ENCODE data around the gene OST4.

Gene OST4

GRCh38 chr2:27109083-27109482, 37.6 kb upstream of the OST4 start:
- Histone ChIP-seq H2AFZ (ENCODE audit: low read length) (no peak overlapping the region), H3K4me1 (ENCODE audit: insufficient read depth, low read length, poor library complexity, severe bottlenecking) (no peaks in the 10 kb centered on the region), H3F3A (ENCODE audit: low read depth) (no peaks in the 10 kb centered on the region; the same call in 1 of the 2 replicates)

GRCh38 chr2:27108221-27108620, 36.8 kb upstream of the OST4 start:
- TF ChIP-seq CTCF (conservative IDR thresholded peaks at IDR 0.05; ENCODE audit: low read length) = no peak
- no peak for TF ChIP-seq EZH2phosphoT487 (IDR thresholded peaks at IDR 0.05; ENCODE audit: borderline replicate concordance)
- Histone ChIP-seq H3K79me2 (ENCODE audit: insufficient read depth, low read length) (no peaks in the 10 kb centered on the region), H4K20me1 (ENCODE audit: insufficient read depth, low read length, poor library complexity, severe bottlenecking) (no peaks in the 10 kb centered on the region), H3K27me3 (ENCODE audit: insufficient read depth, low read length, poor library complexity, severe bottlenecking) (no peaks in the 10 kb centered on the region), H3K4me3 (ENCODE audit: low read length, poor library complexity, severe bottlenecking) (no peak overlapping the region), H3K9me2 (replicated peaks; ENCODE audit: low read depth, low read length) (no peaks in the 10 kb centered on the region), H3F3A (ENCODE audit: low read depth) (no peaks in the 10 kb centered on the region; the same call in 1 of the 2 replicates), H3K4me1 (ENCODE audit: insufficient read depth, low read length, poor library complexity, severe bottlenecking) (no peaks in the 10 kb centered on the region), H3K9me3 (ENCODE audit: insufficient read depth, low read depth, low read length) (no peaks in the 10 kb centered on the region), H2AFZ (ENCODE audit: low read length) (no peak overlapping the region), H3K36me3 (ENCODE audit: insufficient read depth, low read length) (no peaks in the 10 kb centered on the region), H3K9ac (ENCODE audit: low read depth, low read length, poor library complexity, severe bottlenecking) (no peak overlapping the region), H3K4me2 (ENCODE audit: low read depth, low read length, poor library complexity, severe bottlenecking) (no peak overlapping the region)

More at GRCh38 chr2:27109083-27109482, 37.6 kb upstream of the OST4 start:
- Histone ChIP-seq H3K4me3 (ENCODE audit: low read length, poor library complexity, severe bottlenecking) (no peak overlapping the region), H4K20me1 (ENCODE audit: insufficient read depth, low read length, poor library complexity, severe bottlenecking) (no peaks in the 10 kb centered on the region), H3K9me2 (replicated peaks; ENCODE audit: low read depth, low read length) (no peaks in the 10 kb centered on the region), H3K9me3 (ENCODE audit: insufficient read depth, low read depth, low read length) (no peaks in the 10 kb centered on the region), H3K4me2 (ENCODE audit: low read depth, low read length, poor library complexity, severe bottlenecking) (no peak overlapping the region), H3K9ac (ENCODE audit: low read depth, low read length, poor library complexity, severe bottlenecking) (no peak overlapping the region), H3K27me3 (ENCODE audit: insufficient read depth, low read length, poor library complexity, severe bottlenecking) (no peaks in the 10 kb centered on the region), H3K79me2 (ENCODE audit: insufficient read depth, low read length) (no peaks in the 10 kb centered on the region), H3K36me3 (ENCODE audit: insufficient read depth, low read length) (no peaks in the 10 kb centered on the region)
- TF ChIP-seq EZH2phosphoT487 (IDR thresholded peaks at IDR 0.05; ENCODE audit: borderline replicate concordance) (no peak), CTCF (conservative IDR thresholded peaks at IDR 0.05; ENCODE audit: low read length) (no peak)

- Histone ChIP-seq H4K20me1 (ENCODE audit: insufficient read depth, low read length, poor library complexity, severe bottlenecking) (no peaks in the 10 kb centered on the region), H3K4me2 (ENCODE audit: low read depth, low read length, poor library complexity, severe bottlenecking) (no peak overlapping the region)
- no peak for TF ChIP-seq EZH2phosphoT487 (IDR thresholded peaks at IDR 0.05; ENCODE audit: borderline replicate concordance)
- TF ChIP-seq CTCF (conservative IDR thresholded peaks at IDR 0.05; ENCODE audit: low read length) = no peak
Measured at GRCh38 chr2:27105981-27106380, 34.5 kb upstream of the OST4 start.

More at GRCh38 chr2:27105981-27106380, 34.5 kb upstream of the OST4 start:
- Histone ChIP-seq H3K4me3 (ENCODE audit: low read length, poor library complexity, severe bottlenecking) (no peak overlapping the region), H3K79me2 (ENCODE audit: insufficient read depth, low read length) (no peaks in the 10 kb centered on the region), H2AFZ (ENCODE audit: low read length) (no peak overlapping the region), H3K4me1 (ENCODE audit: insufficient read depth, low read length, poor library complexity, severe bottlenecking) (no peaks in the 10 kb centered on the region), H3K36me3 (ENCODE audit: insufficient read depth, low read length) (no peaks in the 10 kb centered on the region), H3K27me3 (ENCODE audit: insufficient read depth, low read length, poor library complexity, severe bottlenecking) (no peaks in the 10 kb centered on the region), H3K9me2 (replicated peaks; ENCODE audit: low read depth, low read length) (no peaks in the 10 kb centered on the region), H3K9me3 (ENCODE audit: insufficient read depth, low read depth, low read length) (no peaks in the 10 kb centered on the region), H3F3A (ENCODE audit: low read depth) (no peaks in the 10 kb centered on the region), H3K9ac (ENCODE audit: low read depth, low read length, poor library complexity, severe bottlenecking) (no peak overlapping the region)

Data from Loucy (cell line).